ENCODE data around the gene OSBPL8.

DNA sequence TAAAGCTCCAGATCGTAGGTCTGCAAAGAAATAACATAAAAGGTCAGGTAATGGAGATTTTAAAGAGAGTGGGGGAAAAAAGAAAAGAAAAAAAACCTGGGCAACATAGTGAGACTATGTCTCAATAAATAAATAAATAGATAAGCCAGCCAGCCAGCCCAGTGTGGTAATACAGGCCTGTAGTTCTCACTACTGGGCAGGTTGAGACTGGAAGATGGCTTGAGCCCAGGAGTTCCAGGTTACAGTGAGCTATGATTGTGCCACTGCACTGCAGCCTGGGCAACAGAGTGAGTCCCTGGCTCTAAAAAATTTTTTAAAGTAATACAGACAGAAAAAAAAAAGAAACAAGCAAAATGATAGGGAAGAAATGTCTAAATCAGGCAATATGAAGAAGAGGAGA is 168.1 kb downstream of the OSBPL8 start:
- TF ChIP-seq SUZ12 (IDR thresholded peaks at IDR 0.05; ENCODE audit: extremely low read depth, insufficient read depth, insufficient read length) (no peak), YY1 (IDR thresholded peaks at IDR 0.05; ENCODE audit: insufficient read depth, insufficient read length) (no peak)
